Loucy (cell line): ENCODE data around the gene HSP90AB1.

Experiments used
- EZH2phosphoT487 ChIP-seq: fragments of 200-600 bp; IDR thresholded peaks from 2 replicates; pipeline ENCODE4 v1.6.1; 2018; ENCODE audit warnings: antibody characterized with exemption, mild to moderate bottlenecking, moderate library complexity, borderline replicate concordance
- TF ChIP-seq, protein P1 (sequence below): fragments of 200-600 bp; sonication (generic); conservative IDR thresholded peaks from 2 replicates; pipeline ENCODE4 v1.5.1; 2014; ENCODE audit warnings: mild to moderate bottlenecking, antibody characterized with exemption, low read length

DNA sequence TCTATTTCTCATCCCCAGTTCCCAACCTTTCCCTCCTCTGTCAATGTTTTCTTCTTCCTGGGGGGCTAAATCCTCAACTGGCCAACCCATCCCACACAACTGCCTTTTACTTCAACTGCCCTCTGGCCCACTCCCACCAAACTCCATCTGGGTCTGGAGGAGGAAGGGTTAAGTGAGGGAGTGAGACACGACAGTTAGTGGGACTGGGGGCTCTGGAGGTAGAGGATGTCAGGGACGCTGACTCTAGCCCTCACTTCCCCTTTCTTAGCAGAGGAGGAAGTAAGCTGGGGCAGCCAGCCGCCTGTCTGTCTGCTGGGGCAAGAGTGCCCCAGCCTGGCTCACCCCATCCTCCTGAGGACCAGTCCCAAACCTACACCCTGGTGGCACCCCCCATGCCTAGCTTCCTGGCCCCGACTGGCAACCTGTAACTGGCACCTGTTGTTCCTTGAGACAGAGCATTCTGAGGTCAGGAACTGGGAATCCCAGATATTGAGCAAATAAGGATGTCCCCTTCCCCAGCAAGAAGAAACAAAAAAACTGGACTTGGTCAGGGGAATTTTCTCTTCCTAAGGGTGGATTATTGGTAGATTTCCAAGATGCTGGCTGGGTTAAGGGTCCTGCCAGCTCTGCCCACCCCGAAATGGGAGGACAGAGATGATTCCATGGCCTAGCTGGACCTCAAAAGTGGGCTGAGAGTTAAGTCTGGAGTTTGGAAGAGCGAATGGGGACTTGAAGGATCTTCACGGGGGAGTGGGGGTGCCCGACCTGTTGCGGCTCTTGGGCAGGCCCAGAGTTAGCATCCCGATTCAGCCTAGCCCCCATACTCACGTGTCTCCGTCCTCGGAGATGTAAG, 17.5 kb downstream of the HSP90AB1 start:
- TF ChIP-seq, protein P1, sequence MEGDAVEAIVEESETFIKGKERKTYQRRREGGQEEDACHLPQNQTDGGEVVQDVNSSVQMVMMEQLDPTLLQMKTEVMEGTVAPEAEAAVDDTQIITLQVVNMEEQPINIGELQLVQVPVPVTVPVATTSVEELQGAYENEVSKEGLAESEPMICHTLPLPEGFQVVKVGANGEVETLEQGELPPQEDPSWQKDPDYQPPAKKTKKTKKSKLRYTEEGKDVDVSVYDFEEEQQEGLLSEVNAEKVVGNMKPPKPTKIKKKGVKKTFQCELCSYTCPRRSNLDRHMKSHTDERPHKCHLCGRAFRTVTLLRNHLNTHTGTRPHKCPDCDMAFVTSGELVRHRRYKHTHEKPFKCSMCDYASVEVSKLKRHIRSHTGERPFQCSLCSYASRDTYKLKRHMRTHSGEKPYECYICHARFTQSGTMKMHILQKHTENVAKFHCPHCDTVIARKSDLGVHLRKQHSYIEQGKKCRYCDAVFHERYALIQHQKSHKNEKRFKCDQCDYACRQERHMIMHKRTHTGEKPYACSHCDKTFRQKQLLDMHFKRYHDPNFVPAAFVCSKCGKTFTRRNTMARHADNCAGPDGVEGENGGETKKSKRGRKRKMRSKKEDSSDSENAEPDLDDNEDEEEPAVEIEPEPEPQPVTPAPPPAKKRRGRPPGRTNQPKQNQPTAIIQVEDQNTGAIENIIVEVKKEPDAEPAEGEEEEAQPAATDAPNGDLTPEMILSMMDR: no peak
- TF ChIP-seq EZH2phosphoT487: no peak
